NT2/D1 (cell line): ENCODE data around the gene SPAG17.

Experiments
- DNase-seq: peaks from one replicate; pipeline ENCODE4 v3.0.0-alpha.2; 2011; ENCODE audit warnings: low read depth, low spot score
- H3K27me3 ChIP-seq: 2 replicates; pipeline ENCODE4 v1.6.0; 2011; ENCODE audit warnings: mild to moderate bottlenecking; ENCODE audit not compliant: insufficient read length, insufficient read depth
- H3K36me3 ChIP-seq: 2 replicates; pipeline ENCODE4 v1.6.1; 2011; ENCODE audit warnings: mild to moderate bottlenecking, low read length, mixed read lengths; ENCODE audit not compliant: insufficient read depth, insufficient read length
- H3K4me1 ChIP-seq: 2 replicates; pipeline ENCODE4 v1.5.1; 2011; ENCODE audit not compliant: insufficient read depth, insufficient read length
- H3K4me3 ChIP-seq: 2 replicates; pipeline ENCODE4 v1.5.1; 2011; ENCODE audit warnings: low read depth; ENCODE audit not compliant: insufficient read length
- H3K9ac ChIP-seq: 2 replicates; pipeline ENCODE4 v1.6.0; 2011; ENCODE audit warnings: low read depth; ENCODE audit not compliant: insufficient read length
- H3K9me3 ChIP-seq: 2 replicates; pipeline ENCODE4 v1.5.1; 2011; ENCODE audit warnings: mild to moderate bottlenecking, low read length; ENCODE audit not compliant: insufficient read depth
- SUZ12 ChIP-seq: IDR thresholded peaks from 2 replicates; pipeline ENCODE4 v1.6.1; 2011; ENCODE audit not compliant: insufficient read length, insufficient read depth; ENCODE audit errors: extremely low read depth
- YY1 ChIP-seq: IDR thresholded peaks from 2 replicates; pipeline ENCODE4 v1.6.1; 2011; ENCODE audit not compliant: insufficient read length, insufficient read depth
- ZNF274 ChIP-seq: IDR thresholded peaks from 2 replicates; pipeline ENCODE4 v1.6.1; 2011; ENCODE audit warnings: mild to moderate bottlenecking, low read depth, low read length

Gene SPAG17

DNA sequence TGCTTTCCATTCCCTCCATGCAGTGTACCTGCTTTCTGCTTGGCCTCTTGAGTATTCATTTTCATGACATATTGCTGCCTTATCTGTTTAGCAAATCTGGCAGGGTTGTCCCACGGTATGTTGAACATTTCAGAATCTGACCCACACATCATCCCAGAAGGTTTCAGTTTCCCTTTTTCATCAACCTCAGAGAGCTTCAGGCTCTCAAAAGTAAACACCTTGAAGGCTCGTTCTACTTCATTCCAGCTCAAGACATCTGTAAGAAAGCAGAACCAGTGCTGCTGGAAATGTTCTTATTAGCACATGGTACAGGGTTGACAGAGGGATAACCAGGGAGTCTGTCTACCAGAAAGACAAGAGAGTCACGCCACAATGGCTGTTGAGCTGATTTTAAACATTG is 103.6 kb downstream of the SPAG17 start:
- DNase-seq, result no peak
- TF ChIP-seq YY1 (no peak), ZNF274 (no peak), SUZ12 (no peak)
- H3K4me1 ChIP-seq, result no peaks in the 10 kb centered on the region
- no peaks in the 10 kb centered on the region for H3K36me3 ChIP-seq
- H3K4me3 ChIP-seq, result no peak overlapping the region
- no peaks in the 10 kb centered on the region for H3K27me3 ChIP-seq
- H3K9me3 ChIP-seq, result peaks cover 9% of the 10 kb centered on the region; the same call in 1 of the 2 replicates
- H3K9ac ChIP-seq, result no peak overlapping the region

DNA sequence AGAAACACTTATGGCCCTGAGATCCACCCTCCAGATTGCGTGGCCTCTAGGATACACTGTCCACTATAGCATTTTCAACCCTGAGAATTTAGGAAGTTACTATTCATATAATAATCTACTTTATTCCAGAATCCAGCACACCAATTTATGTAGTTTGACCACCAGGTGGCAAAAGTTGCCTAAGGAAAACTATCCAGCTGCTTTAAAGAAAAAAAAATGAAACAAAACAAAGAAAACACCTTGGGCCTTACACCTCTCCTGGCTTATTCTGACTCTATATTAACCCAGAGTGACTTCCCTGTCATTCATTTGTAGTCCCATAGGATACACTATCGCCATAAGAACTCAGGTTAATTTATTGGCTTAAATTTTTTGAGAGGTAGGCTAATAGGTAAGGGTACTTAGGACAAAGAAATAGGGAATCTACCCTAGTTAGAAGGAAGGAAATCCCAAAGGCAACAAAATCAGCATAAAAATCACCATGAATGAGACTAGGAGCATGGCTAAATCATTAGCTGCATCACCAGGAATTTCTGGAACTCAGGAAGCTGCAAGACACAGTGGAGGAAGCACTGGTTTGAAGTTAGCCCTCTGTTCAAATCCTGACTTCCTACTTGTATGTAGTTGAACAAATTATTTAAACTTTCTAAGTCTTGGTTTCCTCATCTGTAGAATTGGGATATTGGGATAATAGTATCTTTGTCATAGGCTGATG is 107.5 kb downstream of the SPAG17 start:
- Histone ChIP-seq H3K4me3 (no peak overlapping the region), H3K9ac (no peak overlapping the region), H3K9me3 (peaks cover 9% of the 10 kb centered on the region; the same call in 1 of the 2 replicates), H3K4me1 (no peaks in the 10 kb centered on the region), H3K27me3 (no peaks in the 10 kb centered on the region), H3K36me3 (no peaks in the 10 kb centered on the region)
- TF ChIP-seq SUZ12, result no peak
- TF ChIP-seq YY1, result no peak
- no peak for TF ChIP-seq ZNF274
- peak; percentile 64 for DNase-seq

DNA sequence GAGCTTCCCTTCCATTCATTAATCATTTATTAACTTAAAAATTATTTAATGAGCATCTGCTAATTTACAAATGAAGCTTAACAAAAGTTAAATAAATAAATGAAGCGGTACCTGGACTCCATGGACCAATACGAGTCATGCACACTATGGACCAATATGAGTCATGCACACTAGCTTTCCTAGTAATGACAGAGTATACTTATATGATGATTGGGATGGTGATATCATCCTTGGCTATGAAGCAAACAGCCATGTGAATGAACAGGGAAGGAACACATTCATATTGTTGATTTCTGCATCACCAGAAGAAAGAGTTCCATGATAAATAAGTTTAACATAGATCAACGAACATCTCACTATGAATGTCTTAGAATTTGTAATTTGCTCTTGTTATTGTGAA is 109.9 kb downstream of the SPAG17 start:
- Histone ChIP-seq H3K4me1 (no peaks in the 10 kb centered on the region), H3K36me3 (no peaks in the 10 kb centered on the region), H3K9me3 (peaks cover 9% of the 10 kb centered on the region; the same call in 1 of the 2 replicates), H3K9ac (no peak overlapping the region), H3K27me3 (no peaks in the 10 kb centered on the region), H3K4me3 (no peak overlapping the region)
- DNase-seq, result no peak
- no peak for TF ChIP-seq ZNF274
- no peak for TF ChIP-seq SUZ12
- no peak for TF ChIP-seq YY1

DNA sequence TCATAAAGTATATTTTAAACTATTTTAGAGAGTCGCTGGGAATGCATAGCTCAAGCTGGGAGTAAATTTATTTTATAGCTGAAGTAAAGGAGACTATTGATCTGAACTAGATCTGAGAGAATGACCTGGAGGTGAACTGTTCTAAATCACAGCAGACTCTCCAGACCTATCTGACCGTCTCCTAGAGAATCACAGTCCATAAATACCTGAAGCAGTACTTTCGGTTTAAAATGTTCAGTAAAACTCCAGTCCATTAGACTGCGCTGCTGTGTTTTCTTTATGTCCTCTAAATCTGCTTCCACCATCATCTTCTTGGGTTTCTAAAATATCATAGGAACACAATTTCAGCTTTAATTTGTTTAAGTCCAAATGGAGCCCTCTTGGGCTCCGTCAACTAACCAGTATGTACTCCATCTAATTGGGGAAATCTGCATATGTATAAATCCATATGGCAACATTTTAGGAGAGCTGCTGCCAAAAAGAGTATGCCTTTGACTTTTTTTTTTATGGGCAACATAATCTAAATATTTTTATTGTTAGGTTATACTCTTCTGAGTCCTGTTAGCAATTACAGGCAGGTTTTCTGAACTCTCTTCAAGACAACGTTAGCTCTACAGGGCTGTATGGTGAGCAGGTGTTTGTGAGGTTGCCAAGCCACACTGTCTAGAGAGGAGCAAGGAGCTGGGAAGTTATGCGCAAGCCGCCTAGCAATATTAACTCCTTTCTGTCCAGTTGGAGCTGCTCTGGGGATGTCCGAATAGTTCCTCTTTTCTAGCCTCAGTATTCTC is 111.2 kb downstream of the SPAG17 start:
- Histone ChIP-seq H3K4me1 (no peaks in the 10 kb centered on the region), H3K4me3 (no peak overlapping the region), H3K9ac (no peak overlapping the region), H3K27me3 (no peaks in the 10 kb centered on the region), H3K36me3 (no peaks in the 10 kb centered on the region), H3K9me3 (peaks cover 4% of the 10 kb centered on the region; the same call in 1 of the 2 replicates)
- TF ChIP-seq ZNF274 (no peak), YY1 (no peak), SUZ12 (no peak)
- no peak for DNase-seq

DNA sequence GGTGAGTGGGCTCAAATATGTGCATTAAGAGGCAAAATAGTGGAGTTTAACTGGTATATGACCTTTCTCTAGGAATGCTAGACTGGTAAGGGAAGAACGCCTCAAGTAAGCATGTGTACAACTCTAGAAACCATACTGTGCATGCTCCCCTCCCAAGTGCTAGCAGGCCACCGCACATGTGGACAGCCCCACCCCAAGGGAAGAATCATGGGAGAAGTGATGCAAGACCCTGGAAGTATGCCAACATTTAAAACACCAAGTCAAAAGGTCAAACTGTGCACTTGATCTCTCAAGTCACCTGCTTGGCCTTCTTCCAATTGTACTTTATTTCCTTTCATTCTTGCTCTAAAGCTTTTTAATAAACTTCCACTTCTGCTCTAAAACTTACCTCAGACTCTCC is 135.0 kb downstream of the SPAG17 start:
- no peak for DNase-seq
- Histone ChIP-seq H3K9ac (no peak overlapping the region), H3K9me3 (no peaks in the 10 kb centered on the region), H3K27me3 (no peaks in the 10 kb centered on the region), H3K4me3 (no peak overlapping the region), H3K36me3 (no peaks in the 10 kb centered on the region), H3K4me1 (no peaks in the 10 kb centered on the region)
- TF ChIP-seq YY1, result no peak
- no peak for TF ChIP-seq ZNF274

DNA sequence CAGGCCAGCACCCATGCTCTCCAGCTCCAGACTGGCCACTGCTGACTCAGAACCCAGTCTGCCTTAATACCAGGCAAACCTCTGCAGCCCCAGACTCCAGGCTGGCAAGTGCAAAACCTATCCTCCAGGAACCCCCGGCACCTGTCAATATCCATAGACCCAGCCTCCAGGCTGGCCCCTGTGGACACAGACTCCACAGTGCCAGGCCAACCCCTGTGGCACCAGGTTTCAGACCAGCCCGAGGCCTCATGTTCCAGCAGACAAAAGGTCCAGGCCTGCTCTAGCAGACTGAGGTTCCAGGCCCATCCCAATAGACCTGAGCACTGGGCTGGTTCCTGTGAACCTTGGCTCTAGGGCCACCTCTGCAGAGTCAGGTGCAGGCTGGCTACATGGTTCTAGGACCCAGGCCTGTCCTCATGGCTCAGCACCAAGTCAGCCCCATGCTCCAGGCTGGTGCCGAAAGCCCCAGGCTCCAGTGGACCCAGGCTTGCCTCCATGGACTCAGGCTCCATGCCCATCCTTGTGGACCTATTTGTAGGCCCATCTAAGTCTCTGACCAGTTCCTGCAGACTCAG is 137.3 kb downstream of the SPAG17 start:
- H3K27me3 ChIP-seq, result no peaks in the 10 kb centered on the region
- no peak overlapping the region for H3K4me3 ChIP-seq
- H3K9ac ChIP-seq, result no peak overlapping the region
- TF ChIP-seq ZNF274 (no peak), SUZ12 (no peak), YY1 (no peak)
- H3K4me1 ChIP-seq, result no peaks in the 10 kb centered on the region
- DNase-seq, result no peak
- H3K36me3 ChIP-seq, result no peaks in the 10 kb centered on the region
- H3K9me3 ChIP-seq, result no peaks in the 10 kb centered on the region
